ENCODE data around the gene AASDHPPT.

- TF ChIP-seq CTCF (IDR thresholded peaks at IDR 0.05) (no peak), POLR2A (IDR thresholded peaks at IDR 0.05) (no peak)
Observed at GRCh38 chr11:106088896-106089295, 11.4 kb downstream of the AASDHPPT start.

All from stomach (tissue), 4 donors.